OCI-LY1 (cell line): ENCODE results near the gene MSANTD3.

Experiments
- H2AFZ ChIP-seq: fragments of 200-600 bp; sonication (generic), shearing (Covaris generic); 2 replicates; pipeline ENCODE4 v1.6.0; 2014; ENCODE audit warnings: antibody characterized with exemption, mild to moderate bottlenecking, low read length
- H3F3A ChIP-seq: fragments of 200-600 bp; sonication (generic), shearing (Covaris generic); 2 replicates; pipeline ENCODE4 v1.6.0; 2014; ENCODE audit warnings: mild to moderate bottlenecking, antibody characterized with exemption, low read length, moderate library complexity; ENCODE audit not compliant: insufficient read depth
- H3K27ac ChIP-seq: fragments of 200-600 bp; sonication (generic); 2 replicates; pipeline ENCODE4 v1.5.1; 2014; ENCODE audit warnings: low read length, mixed run types, mild to moderate bottlenecking, low read depth; ENCODE audit not compliant: poor library complexity, severe bottlenecking
- H3K27me3 ChIP-seq: fragments of 200-600 bp; sonication (generic); 2 replicates; pipeline ENCODE4 v1.6.0; 2014; ENCODE audit warnings: antibody characterized with exemption, mild to moderate bottlenecking, low read length, moderate library complexity; ENCODE audit not compliant: insufficient read depth
- H3K36me3 ChIP-seq: fragments of 200-600 bp; sonication (generic); 2 replicates; pipeline ENCODE4 v1.6.1; 2014; ENCODE audit warnings: mild to moderate bottlenecking, antibody characterized with exemption, low read length, moderate library complexity, mixed read lengths; ENCODE audit not compliant: insufficient read depth
- H3K4me1 ChIP-seq: fragments of 200-600 bp; sonication (generic); 2 replicates; pipeline ENCODE4 v1.5.1; 2014; ENCODE audit warnings: mild to moderate bottlenecking, low read length, moderate library complexity; ENCODE audit not compliant: insufficient read depth, severe bottlenecking
- H3K4me2 ChIP-seq: fragments of 200-600 bp; sonication (generic), shearing (Covaris generic); 2 replicates; pipeline ENCODE4 v1.6.1; 2014; ENCODE audit warnings: low read length
- H3K4me3 ChIP-seq: fragments of 200-600 bp; sonication (generic); 2 replicates; pipeline ENCODE4 v1.5.1; 2014; ENCODE audit warnings: low read length, low read depth, mild to moderate bottlenecking, mixed read lengths; ENCODE audit not compliant: poor library complexity, severe bottlenecking
- H3K79me2 ChIP-seq: fragments of 200-600 bp; shearing (Covaris generic); 2 replicates; pipeline ENCODE4 v1.6.1; 2016; ENCODE audit warnings: mixed run types, low read length, mixed read lengths; ENCODE audit not compliant: insufficient read depth
- H3K9ac ChIP-seq: fragments of 200-600 bp; sonication (generic), shearing (Covaris generic); 2 replicates; pipeline ENCODE4 v1.6.1; 2014; ENCODE audit warnings: mild to moderate bottlenecking, low read length, mixed read lengths
- H3K9me2 ChIP-seq: fragments of 200-600 bp; sonication (generic), shearing (Covaris generic); 2 replicates; pipeline ENCODE4 v1.6.1; 2014; ENCODE audit warnings: low read depth, mild to moderate bottlenecking, low read length, mixed read lengths
- H3K9me3 ChIP-seq: fragments of 200-600 bp; shearing (Covaris generic); 2 replicates; pipeline ENCODE4 v1.6.1; 2014; ENCODE audit warnings: low read length, mixed read lengths
- H4K20me1 ChIP-seq: fragments of 200-600 bp; sonication (generic), shearing (Covaris generic); 2 replicates; pipeline ENCODE4 v1.6.0; 2016; ENCODE audit warnings: mild to moderate bottlenecking, low read length; ENCODE audit not compliant: insufficient read depth
- CTCF ChIP-seq: fragments of 200-600 bp; sonication (generic), shearing (Covaris generic); IDR thresholded peaks from 2 replicates; pipeline ENCODE4 v1.5.1; 2017; ENCODE audit warnings: mild to moderate bottlenecking, antibody characterized with exemption, low read length, moderate library complexity, mixed read lengths
- EZH2 ChIP-seq: fragments of 200-600 bp; sonication (generic), shearing (Covaris generic); IDR thresholded peaks from 2 replicates; pipeline ENCODE4 v1.8.0; 2017; ENCODE audit warnings: borderline replicate concordance, mixed run types, mild to moderate bottlenecking, antibody characterized with exemption, low read length, moderate library complexity, mixed read lengths

The MSANTD3 gene

GRCh38 chr9:100499866-100500265 is 72.9 kb downstream of the MSANTD3 start:
- Histone ChIP-seq H3K9me2 (no peaks in the 10 kb centered on the region), H3K27ac (peak overlapping the region; percentile 87), H2AFZ (peak overlapping the region; percentile 50; the same call in 1 of the 2 replicates), H3K4me2 (peak overlapping the region; percentile 64), H3K79me2 (no peaks in the 10 kb centered on the region), H3K9me3 (no peaks in the 10 kb centered on the region), H3K9ac (peak overlapping the region; percentile 46), H3K36me3 (peaks cover 10% of the 10 kb centered on the region), H3K4me1 (peaks cover 49% of the 10 kb centered on the region), H3K27me3 (no peaks in the 10 kb centered on the region), H4K20me1 (no peaks in the 10 kb centered on the region), H3K4me3 (peak overlapping the region; percentile 38), H3F3A (0 out of 2 replicates have a peak, but pooled peaks cover 10% of the 10 kb centered on the region)
- no peak for TF ChIP-seq CTCF
- no peak for TF ChIP-seq EZH2
